Astrocyte (in vitro differentiated cells and primary cell): ENCODE data around the gene PDGFA.

Experiments used
- CTCF ChIP-seq: IDR thresholded peaks from 2 replicates; pipeline ENCODE4 v1.5.1; 2011; ENCODE audit warnings: low read depth, mild to moderate bottlenecking, inconsistent platforms, low read length, moderate library complexity; ENCODE audit not compliant: insufficient read depth
- EZH2 ChIP-seq: IDR thresholded peaks from 2 replicates; pipeline ENCODE4 v1.6.1; 2012; ENCODE audit warnings: mild to moderate bottlenecking, low read length, inconsistent platforms; ENCODE audit not compliant: insufficient read depth

- no peak for TF ChIP-seq CTCF
- no peak for TF ChIP-seq EZH2
Measured at GRCh38 chr7:455110-455928, 64.3 kb downstream of the PDGFA start.
